CD4-positive, alpha-beta T cell treated with Interleukin-4 for 1 hour (primary cell): ENCODE data around the gene SLC1A3.
A peak's percentile ranks its signal among the peaks of the same experiment; 100 is the strongest.
"Not testable (repeated sequence)": the region's sequence is repeated elsewhere in the genome, so short reads cannot be mapped to it uniquely, and the experiment has no call there.

Experiments used
- DNase-seq, 2 donors: peaks; one replicate each; pipeline ENCODE4 v3.0.0-alpha.2; 2020 to 2022

The SLC1A3 gene

GRCh38 chr5:36631620-36632362 is 25.4 kb downstream of the SLC1A3 start:
- no peak for DNase-seq

GRCh38 chr5:36632363-36632664 is 25.9 kb downstream of the SLC1A3 start:
- no peak for DNase-seq

DNA sequence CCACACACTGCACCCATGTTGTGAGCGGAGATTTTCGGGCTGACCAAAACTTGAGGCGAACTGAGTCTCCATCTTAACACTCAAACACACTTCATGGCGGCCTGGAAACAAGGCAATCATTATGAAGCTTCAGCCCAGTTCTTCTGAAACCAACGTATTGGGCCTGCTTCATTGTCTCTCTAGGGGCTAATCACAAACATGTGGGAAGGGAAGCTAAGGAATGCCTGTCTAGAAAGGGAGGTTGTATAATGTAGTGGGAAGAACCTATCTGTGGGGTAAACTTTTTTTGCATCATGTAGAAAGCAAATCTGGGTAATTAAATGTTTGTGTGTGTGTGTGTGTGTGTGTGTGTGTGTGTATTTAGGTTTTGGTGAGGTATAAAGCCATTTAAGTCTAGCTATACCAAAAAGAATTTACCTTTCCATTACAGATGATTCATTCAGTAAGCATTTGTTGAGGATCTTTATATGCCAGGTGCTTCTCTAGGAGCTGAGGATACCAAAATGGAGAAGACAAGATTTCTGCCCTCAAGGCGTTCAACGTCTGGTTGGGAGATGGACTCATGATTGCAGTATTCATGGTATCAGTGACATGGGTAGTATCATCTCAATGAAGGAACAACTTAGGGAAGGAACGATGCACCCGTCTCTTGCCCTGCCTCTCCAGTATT is 29.4 kb downstream of the SLC1A3 start:
- DNase-seq: no peak

DNA sequence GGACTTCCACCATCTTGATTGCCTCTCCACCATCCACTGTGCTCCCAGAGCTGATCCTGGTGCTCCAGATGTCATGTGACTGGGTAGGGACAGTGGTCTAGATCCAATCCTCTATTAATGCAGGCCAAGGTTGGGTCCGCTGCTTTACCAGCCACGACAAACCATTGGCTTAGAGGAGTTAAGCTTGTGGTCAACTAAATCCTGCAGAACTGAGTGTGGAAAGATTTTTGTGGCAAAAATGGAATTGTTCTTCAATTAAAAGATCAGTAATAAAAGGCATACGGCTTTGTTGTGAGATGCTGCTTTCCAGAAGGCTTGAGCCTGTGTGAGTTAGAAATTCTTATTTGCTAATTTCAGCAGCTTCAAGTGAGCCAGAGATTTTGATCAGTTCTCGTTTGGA is 30.7 kb downstream of the SLC1A3 start:
- DNase-seq: no peak

- no peak for DNase-seq
Observed at GRCh38 chr5:36637516-36637915, 31.1 kb downstream of the SLC1A3 start.

DNA sequence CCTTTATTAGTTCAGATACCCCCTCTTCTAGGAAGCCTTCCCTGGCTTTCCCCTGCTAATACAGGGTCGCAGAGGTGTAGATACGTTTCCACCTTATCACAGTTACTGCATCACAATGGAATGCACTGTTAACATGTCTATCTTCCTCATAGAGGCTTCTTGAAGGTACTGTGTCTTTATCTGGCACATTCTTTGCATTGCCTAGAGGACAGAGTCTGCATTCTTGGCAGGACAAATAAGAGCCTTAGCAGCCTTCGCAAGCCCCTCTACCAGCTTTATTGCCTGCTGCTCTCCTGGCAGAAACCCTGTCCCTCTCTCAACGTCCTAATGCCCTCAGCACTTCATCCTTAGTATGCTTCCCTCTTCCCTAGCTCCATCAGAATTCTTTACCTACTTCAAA is 31.6 kb downstream of the SLC1A3 start:
- DNase-seq: no peak

- no peak for DNase-seq
Observed at GRCh38 chr5:36640949-36641348, 34.5 kb downstream of the SLC1A3 start.

- DNase-seq: no peak
Observed at GRCh38 chr5:36641431-36641830, 35.0 kb downstream of the SLC1A3 start.

- no peak for DNase-seq
Observed at GRCh38 chr5:36642089-36642488, 35.7 kb downstream of the SLC1A3 start.

DNA sequence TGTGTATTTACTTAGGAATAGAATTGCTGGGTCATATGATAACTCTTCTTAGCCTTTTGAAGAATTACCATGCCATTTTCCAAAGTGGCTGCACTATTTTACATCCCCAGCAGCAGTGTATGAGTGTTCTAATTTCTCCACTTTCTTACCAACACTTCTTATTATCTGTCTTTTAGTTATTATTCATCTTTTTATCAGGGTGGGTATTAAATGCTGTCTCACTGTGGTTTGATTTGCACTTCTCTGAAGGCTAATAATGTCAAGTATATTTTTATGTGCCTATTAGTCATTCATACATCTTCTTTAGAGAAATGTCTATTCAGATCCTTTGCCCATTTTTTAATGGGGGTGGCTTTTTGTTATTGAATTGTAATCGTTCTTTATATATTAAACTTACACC is 36.8 kb downstream of the SLC1A3 start:
- DNase-seq: no peak

DNA sequence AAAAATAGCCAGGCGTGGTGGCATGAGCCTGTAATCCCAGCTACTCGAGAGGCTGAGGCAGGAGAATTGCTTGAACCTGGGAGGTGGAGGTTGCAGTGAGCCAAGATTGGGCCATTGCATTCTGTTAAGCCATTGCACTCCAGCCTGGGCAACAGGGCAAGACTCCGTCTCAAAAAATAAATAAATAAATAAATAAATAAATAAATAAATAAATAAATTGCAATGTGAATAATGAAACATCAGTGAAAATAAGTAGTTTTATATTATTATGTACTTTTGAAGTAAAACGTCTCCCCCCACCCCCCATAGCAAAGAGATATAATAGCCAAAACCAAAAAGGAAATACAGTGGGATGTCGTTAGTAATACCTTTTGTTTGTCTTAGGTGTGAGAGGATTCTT is 37.4 kb downstream of the SLC1A3 start:
- not testable (repeated sequence) for DNase-seq

DNA sequence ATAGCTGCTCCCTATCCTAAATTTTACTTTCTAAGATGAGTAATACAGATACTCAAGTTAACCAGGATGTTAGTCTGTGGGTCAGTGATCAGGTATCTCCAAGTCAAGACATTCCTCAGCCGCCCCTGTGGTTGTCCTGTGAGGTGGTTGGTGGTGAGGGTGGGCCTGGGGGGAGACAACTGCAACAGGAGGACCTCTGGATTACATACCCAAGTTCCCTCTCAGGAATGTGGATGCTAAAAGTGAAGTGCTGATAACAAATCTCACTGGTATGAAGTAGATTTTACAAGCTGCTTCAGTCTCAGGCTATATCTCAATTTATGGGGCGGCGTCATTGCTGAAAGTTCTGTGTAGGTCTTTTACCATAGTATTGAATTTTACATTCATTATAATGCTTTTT is 38.3 kb downstream of the SLC1A3 start:
- no peak for DNase-seq

- DNase-seq: no peak
Observed at GRCh38 chr5:36646100-36646499, 39.7 kb downstream of the SLC1A3 start.

DNA sequence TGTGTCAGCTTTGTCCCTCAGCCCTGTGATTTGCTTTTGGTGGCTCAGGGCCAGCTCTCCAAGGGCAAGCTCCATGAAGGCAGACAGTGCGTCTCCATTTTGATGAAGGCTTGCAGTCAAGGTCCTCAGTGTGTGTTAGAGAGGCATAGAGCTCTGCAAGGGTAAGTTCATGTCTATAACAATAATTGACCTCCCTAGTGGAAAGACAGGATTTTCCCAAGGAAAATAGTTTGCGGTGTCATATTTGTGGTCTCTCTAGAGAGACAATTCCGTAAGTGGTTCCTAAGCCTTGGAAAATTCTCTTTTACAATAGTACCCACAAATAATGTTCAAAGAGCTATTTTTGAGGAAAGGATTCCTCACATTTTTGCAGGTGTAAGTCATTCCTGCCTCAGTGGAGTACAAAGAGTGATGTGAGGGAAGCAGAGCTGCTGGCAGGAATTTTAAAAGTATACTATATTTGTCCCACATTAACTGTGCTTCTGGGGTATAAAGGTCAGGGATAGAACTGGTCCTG is 40.2 kb downstream of the SLC1A3 start:
- no peak for DNase-seq

DNA sequence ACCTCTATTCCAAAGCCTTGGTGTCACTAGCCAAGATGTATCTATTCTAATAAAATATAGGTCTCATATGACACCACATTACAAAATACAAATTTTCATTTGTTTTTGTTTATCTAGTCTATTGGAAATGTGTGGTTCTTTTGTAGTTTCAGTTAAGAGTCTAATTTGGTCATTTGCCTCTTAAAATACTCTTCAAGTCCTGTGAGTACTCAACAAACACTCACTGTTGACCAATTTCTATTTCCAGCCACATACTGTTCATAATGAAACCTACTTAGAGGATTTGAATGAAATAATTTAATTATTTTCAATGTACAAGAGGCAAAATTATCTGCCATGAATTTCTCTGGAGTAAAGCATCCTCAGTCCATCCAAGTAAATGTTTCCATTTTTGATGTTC is 40.6 kb downstream of the SLC1A3 start:
- DNase-seq: no peak

GRCh38 chr5:36648426-36648825 is 42.0 kb downstream of the SLC1A3 start:
- no peak for DNase-seq

DNA sequence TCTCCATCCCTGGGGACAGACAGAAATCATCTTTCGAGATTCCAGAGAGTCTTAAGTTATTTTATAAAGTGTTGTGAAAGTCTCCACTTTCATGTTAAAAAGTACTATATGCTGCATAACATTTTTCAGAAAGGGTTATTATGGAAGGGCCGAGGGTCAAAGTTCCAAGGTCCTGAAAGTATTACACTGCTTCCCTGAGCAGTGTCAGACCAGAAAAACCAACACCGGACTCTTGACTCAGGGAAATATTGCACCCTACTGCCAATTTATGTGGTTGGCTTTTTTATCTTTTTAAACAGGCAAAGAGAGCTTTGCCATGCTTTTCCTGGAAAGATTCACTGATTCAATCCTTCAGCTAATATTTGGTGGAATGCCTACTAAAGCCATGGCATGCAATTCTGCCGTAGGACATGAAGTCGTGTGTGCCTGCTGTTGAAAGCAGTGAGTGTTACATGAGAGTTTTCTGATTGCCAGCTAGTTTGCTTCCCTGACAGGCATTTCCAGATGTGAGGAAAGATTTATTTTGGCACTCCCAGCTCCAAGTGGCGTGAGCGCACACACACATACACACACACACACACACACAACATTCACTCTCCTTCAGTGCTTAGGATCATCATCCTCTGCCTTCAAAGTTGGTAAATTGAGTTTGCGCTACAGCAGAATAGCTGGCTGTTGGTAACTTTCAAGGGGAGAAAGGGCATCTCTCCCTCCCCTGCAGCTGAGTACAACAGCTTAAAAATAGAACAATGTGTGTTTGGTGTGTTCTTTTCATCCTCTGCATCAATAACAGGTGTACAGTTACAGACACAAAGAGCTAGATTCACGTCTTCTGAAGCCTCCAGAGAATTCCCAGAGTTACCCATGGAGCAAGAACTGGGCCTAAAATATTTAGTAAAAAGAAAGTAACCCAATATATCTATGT is 45.6 kb downstream of the SLC1A3 start:
- DNase-seq: no peak

GRCh38 chr5:36653044-36653705 is 46.8 kb downstream of the SLC1A3 start:
- DNase-seq: no peak

DNA sequence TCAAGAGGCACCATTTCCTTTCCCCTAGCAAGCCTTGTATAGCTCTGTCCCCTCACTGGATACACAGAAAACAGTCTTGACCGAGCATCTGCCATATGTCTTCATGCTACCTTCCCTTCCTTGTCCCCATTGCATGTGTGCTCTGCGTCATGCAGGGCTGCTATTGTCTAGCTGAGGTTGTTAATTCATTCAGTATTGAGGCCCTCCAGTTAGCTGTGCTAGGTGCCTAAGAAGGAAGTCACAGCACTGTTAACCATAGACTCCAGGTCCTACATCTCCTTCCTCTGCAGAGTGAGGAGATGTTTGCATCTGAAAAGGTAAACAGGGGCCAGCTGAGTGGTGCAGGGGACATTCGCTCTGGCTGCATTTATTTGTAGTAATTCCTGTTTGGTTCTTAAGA is 48.2 kb downstream of the SLC1A3 start:
- no peak for DNase-seq

DNA sequence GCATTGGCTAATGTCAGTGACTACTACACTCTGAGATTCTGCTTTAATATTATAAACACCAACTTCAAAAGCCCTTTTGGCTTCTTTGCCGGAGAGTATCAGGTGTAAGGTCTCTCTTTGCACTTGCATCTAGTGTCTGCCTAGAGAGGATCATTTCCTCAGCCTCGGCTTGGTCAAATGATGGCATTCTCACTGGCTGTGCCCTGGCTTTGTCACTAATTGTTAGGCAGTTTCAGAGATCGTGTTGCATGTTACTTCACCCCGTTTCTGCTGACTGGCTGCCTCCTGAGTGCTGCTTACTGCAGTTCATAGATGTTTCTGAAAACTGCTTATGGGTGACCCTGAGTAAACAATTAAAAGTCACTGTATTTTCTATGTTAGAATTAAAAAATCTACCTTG is 48.8 kb downstream of the SLC1A3 start:
- DNase-seq: peak in 1 of 2 donors; percentile 33

GRCh38 chr5:36656556-36656955 is 50.1 kb downstream of the SLC1A3 start:
- DNase-seq: no peak

DNA sequence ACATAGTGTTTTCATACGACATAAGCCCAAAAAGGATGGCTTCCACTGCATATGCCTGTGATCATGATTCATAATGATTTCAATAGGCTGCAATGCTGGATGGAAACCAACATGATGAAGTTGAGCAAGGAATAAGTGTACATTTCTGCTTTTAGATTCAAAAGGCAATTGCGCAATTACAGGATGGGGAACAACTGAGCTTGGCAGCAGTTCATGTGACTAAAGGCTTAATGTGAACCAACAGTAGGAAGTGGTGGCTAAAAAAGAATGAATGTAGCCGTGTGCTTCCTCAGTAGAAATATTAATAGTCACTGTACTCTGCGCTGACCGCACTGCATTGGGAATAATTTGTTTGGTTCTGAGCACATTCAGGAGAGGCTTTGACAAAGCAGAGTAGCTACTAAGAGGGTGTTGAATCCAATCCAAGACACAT is 51.2 kb downstream of the SLC1A3 start:
- DNase-seq: peak; percentile 32 to 61
